Cardiac fibroblast (primary cell): ENCODE data around the gene DPP9.

Source experiments
- DNase-seq, 2 donors: peaks; one replicate each; pipeline versions ENCODE4 v3.0.0 to v3.0.0-alpha.2; 2010; ENCODE audit warnings: low read depth in 2 of 2
- H3K4me3 ChIP-seq, 2 donors: replicated peaks in 1 of 2; 1 replicate in 1 of 2; 2 replicates in 1 of 2; pipeline ENCODE4 v1.5.1; 2011; ENCODE audit warnings: low read depth in 2 of 2, low read length in 2 of 2, mild to moderate bottlenecking in 2 of 2, moderate library complexity in 1 of 2
- TF ChIP-seq, protein P1 (sequence below): IDR thresholded peaks from one replicate; pipeline ENCODE4 v1.5.1; 2011; ENCODE audit warnings: low read depth, mild to moderate bottlenecking, low read length, inconsistent platforms

DPP9 gene

DNA sequence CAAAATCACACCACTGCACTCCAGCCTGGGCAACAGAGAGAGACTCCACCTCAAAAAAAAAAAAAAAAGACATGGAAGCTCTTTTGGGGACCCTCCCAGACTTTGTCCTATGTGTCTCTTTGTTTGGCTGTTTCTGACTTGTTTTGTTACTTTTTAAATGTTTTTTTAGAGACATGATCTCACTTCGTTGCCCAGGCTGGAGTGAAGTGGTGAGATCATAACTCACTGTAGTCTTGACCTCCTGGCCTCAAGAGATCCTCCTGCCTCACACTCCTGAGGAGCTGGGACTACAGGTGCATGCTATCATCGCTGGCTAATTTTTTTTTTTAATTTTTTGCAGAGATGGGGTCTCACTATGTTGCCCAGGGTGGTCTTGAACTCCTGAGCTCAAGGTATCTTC lies 16.4 kb upstream of the DPP9 start:
- no peak for DNase-seq
- no peak overlapping the region for H3K4me3 ChIP-seq
- TF ChIP-seq, protein P1, sequence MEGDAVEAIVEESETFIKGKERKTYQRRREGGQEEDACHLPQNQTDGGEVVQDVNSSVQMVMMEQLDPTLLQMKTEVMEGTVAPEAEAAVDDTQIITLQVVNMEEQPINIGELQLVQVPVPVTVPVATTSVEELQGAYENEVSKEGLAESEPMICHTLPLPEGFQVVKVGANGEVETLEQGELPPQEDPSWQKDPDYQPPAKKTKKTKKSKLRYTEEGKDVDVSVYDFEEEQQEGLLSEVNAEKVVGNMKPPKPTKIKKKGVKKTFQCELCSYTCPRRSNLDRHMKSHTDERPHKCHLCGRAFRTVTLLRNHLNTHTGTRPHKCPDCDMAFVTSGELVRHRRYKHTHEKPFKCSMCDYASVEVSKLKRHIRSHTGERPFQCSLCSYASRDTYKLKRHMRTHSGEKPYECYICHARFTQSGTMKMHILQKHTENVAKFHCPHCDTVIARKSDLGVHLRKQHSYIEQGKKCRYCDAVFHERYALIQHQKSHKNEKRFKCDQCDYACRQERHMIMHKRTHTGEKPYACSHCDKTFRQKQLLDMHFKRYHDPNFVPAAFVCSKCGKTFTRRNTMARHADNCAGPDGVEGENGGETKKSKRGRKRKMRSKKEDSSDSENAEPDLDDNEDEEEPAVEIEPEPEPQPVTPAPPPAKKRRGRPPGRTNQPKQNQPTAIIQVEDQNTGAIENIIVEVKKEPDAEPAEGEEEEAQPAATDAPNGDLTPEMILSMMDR: no peak

DNA sequence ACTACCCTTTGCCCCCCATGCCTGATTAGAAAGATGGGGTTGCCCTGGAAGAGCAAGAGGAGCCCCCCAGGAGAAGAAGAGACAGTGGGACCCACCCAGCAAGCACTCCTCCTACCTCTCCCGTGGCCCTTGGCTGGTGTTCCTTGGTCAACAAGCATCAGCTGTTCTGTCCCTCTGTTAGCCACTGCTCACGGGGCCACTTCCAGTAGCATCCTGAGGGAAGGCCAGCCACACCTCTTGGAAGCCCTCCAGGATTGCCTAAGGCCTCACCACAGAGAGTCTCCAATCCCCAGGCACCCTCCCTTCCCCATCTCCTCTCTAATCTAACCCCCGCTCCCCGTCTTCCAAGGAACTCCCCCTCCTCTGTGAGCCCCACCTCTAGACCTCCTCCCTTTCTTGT lies 15.1 kb upstream of the DPP9 start:
- DNase-seq: no peak

DNA sequence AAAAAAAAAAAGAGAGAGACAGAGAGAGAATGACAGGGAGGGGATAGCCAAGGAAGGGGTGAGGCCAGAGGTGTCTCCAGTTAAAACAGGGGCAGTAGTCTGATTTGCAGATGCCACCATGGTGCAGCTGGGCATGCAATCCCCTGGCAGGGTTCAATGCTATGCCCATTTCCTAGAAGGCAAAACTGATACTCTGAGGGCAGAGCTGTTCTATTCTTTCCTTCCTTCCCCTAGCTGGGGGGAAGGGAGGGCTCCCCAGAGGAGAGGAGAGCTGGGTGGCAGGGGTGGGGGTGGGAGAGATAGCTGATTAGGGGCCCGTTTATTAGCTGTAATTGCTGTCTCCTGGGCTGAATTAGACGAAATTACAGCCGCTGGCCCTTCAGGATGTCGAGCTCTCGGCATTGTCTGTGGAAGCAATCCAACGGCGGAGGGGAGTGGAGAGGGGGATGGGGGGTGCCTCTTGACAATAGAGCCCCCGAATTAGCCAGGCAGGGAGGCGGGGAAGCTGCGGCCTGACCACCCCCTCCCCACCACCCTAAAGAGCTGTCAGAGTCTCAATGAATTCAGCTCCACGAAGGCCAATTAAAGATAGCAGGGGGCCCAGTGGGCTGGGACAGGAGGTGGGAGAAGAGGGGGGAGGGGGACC lies 14.4 kb upstream of the DPP9 start:
- DNase-seq: no peak
- H3K4me3 ChIP-seq: no peak overlapping the region
- TF ChIP-seq, protein P1: no peak

More for the DNA sequence above, 15.1 kb upstream of the DPP9 start:
- no peak overlapping the region for H3K4me3 ChIP-seq
- TF ChIP-seq, protein P1: no peak

DNA sequence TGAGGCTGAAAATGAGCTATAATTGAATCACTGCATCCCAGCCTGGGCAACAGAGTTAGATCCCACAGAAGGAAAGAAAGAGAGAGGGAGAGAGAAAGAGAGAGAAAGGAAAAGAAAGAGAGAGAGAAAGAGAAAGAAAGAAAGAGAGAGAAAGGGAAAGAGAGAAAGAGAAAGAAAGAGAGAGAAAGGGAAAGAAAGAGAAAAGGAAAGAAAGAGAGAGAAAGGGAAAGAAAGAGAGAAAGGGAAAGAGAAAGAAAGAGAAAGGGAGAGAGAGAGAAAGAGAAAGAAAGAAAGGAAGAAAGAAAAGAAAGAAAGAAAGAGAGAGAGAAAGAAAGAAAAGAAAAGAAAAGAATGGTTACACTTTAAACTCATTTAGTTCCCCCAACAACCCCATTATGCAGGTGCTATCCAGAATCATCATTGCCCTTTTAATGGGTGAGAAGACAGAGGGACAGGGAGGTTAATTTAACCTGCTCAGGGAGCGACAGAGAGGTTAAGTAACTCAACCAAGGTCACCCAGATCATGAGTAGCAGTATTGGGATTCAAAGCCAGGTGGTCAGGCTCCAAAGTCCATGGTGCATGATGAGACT lies 10.2 kb upstream of the DPP9 start:
- TF ChIP-seq, protein P1: no peak
- H3K4me3 ChIP-seq: no peak overlapping the region
- no peak for DNase-seq

DNA sequence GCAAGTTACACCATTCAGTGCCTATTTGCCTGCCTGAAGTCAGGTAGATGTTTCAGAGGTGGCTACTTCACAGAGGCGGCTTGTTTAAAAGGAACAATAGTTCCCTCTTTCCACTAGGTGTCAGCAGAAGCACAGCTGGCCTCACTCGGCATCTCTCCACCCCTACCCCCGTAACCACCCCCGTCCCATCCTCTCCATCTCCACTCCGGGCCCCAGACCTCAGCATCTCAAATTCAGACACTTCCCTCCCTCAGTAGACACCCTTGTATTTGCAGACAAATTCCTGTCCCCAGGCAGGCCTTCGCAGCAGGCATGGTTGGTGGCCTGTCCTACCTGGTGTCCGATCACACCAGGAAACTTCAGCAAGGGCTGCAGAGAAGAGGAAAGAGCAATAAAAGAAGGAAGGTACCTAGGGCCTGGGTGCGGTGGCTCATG lies 9.1 kb upstream of the DPP9 start:
- no peak overlapping the region for H3K4me3 ChIP-seq
- DNase-seq: peak; percentile 71 to 75
- TF ChIP-seq, protein P1: peak; percentile 78

DNA sequence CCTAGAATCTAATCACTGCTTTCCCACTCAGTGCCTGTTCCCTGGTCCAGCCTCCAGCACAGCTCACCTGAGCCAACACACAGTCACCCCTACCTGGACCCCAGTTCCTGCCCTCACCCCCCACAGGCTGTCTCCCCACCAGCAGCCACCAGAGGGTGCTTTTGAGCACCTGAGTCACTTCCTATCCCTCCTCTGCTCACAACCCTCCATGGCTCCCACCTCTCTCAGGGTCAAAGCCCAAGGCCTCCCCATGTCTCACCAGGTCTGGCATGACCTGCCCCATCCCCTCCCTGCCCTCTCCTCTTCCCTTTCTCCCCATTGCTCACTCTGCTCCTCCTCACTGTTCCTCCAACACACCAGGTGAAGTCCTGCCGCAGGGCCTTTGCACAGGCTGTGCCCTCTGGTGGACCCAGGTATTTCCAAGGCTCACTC lies 7.1 kb upstream of the DPP9 start:
- no peak overlapping the region for H3K4me3 ChIP-seq
- DNase-seq: peak; percentile 23 to 35

More for the DNA sequence above, 7.1 kb upstream of the DPP9 start:
- TF ChIP-seq, protein P1: peak; percentile 68
